T47D (cell line): ENCODE data around the gene PDGFC.
"Not testable (repeated sequence)": the region's sequence is repeated elsewhere in the genome, so short reads cannot be mapped to it uniquely, and the experiment has no call there.

Experiments used
- DNase-seq, 2 experiments: peaks; one replicate each; pipeline versions ENCODE4 v3.0.0 to v3.0.0-alpha.2; 2011 to 2012; ENCODE audit warnings: low read depth in 1 of 2, low spot score in 1 of 2
- JUND ChIP-seq: IDR thresholded peaks from 2 replicates; pipeline ENCODE4 v1.6.1; 2012; ENCODE audit warnings: low read depth
- in situ Hi-C: cut with HindIII; loops from 2 replicates; pipeline ENCODE4 v1.10.0; 2016; ENCODE audit warnings: low sequenced_read_pairs, low pct_unique_long_range_greater_than_20kb

Gene PDGFC

GRCh38 chr4:156870861-156871260, 100.7 kb downstream of the PDGFC start:
- no peak for DNase-seq
- in situ Hi-C loops, result no loop called here
- no peak for TF ChIP-seq JUND

- in situ Hi-C loops, result no loop called here
- no peak for TF ChIP-seq JUND
- DNase-seq, result no peak
Measured at GRCh38 chr4:156870131-156870530, 101.5 kb downstream of the PDGFC start.

- DNase-seq, in situ Hi-C loops: not testable (repeated sequence)
Measured at GRCh38 chr4:156866088-156866487, 105.5 kb downstream of the PDGFC start.

GRCh38 chr4:156865451-156865850, 106.1 kb downstream of the PDGFC start:
- in situ Hi-C loops, result no loop called here
- no peak for DNase-seq
- TF ChIP-seq JUND, result no peak

GRCh38 chr4:156858071-156858470, 113.5 kb downstream of the PDGFC start:
- in situ Hi-C loops, result no loop called here
- no peak for TF ChIP-seq JUND
- no peak for DNase-seq

- no peak for TF ChIP-seq JUND
- DNase-seq, result no peak
- in situ Hi-C loops, result no loop called here
Measured at GRCh38 chr4:156838761-156839160, 132.8 kb downstream of the PDGFC start.

- TF ChIP-seq JUND, result no peak
- no peak for DNase-seq
- in situ Hi-C loops, result no loop called here
Measured at GRCh38 chr4:156837625-156838345, 133.8 kb downstream of the PDGFC start.

GRCh38 chr4:156832886-156833285, 138.7 kb downstream of the PDGFC start:
- DNase-seq, result no peak
- in situ Hi-C loops, result no loop called here
- no peak for TF ChIP-seq JUND

GRCh38 chr4:156830351-156830750, 141.2 kb downstream of the PDGFC start:
- no peak for TF ChIP-seq JUND
- no peak for DNase-seq
- in situ Hi-C loops, result no loop called here

GRCh38 chr4:156829201-156829873, 142.3 kb downstream of the PDGFC start:
- TF ChIP-seq JUND, result no peak
- no peak for DNase-seq
- in situ Hi-C loops, result no loop called here

- DNase-seq, result no peak
- in situ Hi-C loops, result no loop called here
- no peak for TF ChIP-seq JUND
Measured at GRCh38 chr4:156827519-156827918, 144.1 kb downstream of the PDGFC start.

- in situ Hi-C loops, result no loop called here
- DNase-seq, result no peak
Measured at GRCh38 chr4:156825074-156825473, 146.5 kb downstream of the PDGFC start.

GRCh38 chr4:156824451-156825060, 147.0 kb downstream of the PDGFC start:
- in situ Hi-C loops, result no loop called here
- TF ChIP-seq JUND, result no peak
- DNase-seq, result no peak

More at GRCh38 chr4:156825074-156825473, 146.5 kb downstream of the PDGFC start:
- TF ChIP-seq JUND, result no peak
